Common myeloid progenitor, CD34-positive (primary cell): ENCODE results near the gene HMGCR.

Source experiments
- CTCF ChIA-PET: fragments of 350-600 bp; sonication (Branson Sonifier 250); formaldehyde crosslinking; loops from one replicate; lab custom pipeline; 2021; ENCODE audit warnings: antibody characterized with exemption; lab: Charles Lee
- POLR2A ChIA-PET: fragments of 350-600 bp; sonication (Branson Sonifier 250); formaldehyde crosslinking; loops from one replicate; lab custom pipeline; 2021; ENCODE audit warnings: antibody characterized with exemption; lab: Charles Lee
- DNase-seq, 3 donors: peaks; one replicate each; pipeline versions ENCODE4 v3.0.0 to v3.0.0-alpha.2; 2013
- H3K27ac ChIP-seq, 2 experiments: 1 replicate in 1 of 2; 2 replicates in 1 of 2; pipeline ENCODE4 v1.7.0; 2013; ENCODE audit warnings: inconsistent platforms in 2 of 2, low read length in 2 of 2, mild to moderate bottlenecking in 2 of 2, low read depth in 1 of 2, moderate library complexity in 1 of 2; ENCODE audit not compliant: severe bottlenecking in 2 of 2, insufficient read depth in 1 of 2, poor library complexity in 1 of 2
- H3K27me3 ChIP-seq, 5 experiments: replicated peaks in 2 of 5; 1 replicate in 3 of 5; 2 replicates in 2 of 5; pipeline versions ENCODE4 v1.6.1 to v1.7.0; 2013; ENCODE audit warnings: low read length in 4 of 5, mild to moderate bottlenecking in 2 of 5, moderate library complexity in 2 of 5, inconsistent platforms in 1 of 5; ENCODE audit not compliant: insufficient read depth in 5 of 5, control insufficient read depth in 4 of 5
- H3K36me3 ChIP-seq, 4 experiments: 1 replicate in 2 of 4; 2 replicates in 2 of 4; pipeline versions ENCODE4 v1.6.1 to v1.7.0; 2013; ENCODE audit warnings: low read length in 3 of 4, control low read depth in 1 of 4, mild to moderate bottlenecking in 1 of 4; ENCODE audit not compliant: control insufficient read depth in 4 of 4, insufficient read depth in 4 of 4
- H3K4me1 ChIP-seq, 4 experiments: 1 replicate in 3 of 4; 2 replicates in 1 of 4; pipeline versions ENCODE4 v1.6.1 to v1.7.1; 2013; ENCODE audit warnings: low read length in 3 of 4, mild to moderate bottlenecking in 3 of 4, control low read depth in 1 of 4, inconsistent platforms in 1 of 4, moderate library complexity in 1 of 4; ENCODE audit not compliant: control insufficient read depth in 4 of 4, insufficient read depth in 4 of 4; ENCODE audit errors: control extremely low read depth in 1 of 4
- H3K4me3 ChIP-seq, 7 experiments: 1 replicate in 4 of 7; 2 replicates in 3 of 7; pipeline versions ENCODE4 v1.5.1 to v1.7.0; 2013; ENCODE audit warnings: mild to moderate bottlenecking in 7 of 7, low read length in 6 of 7, moderate library complexity in 6 of 7, inconsistent platforms in 2 of 7, low read depth in 2 of 7, control low read depth in 1 of 7; ENCODE audit not compliant: insufficient read depth in 4 of 7, control insufficient read depth in 1 of 7; ENCODE audit errors: extremely low read depth in 1 of 7
- H3K9me3 ChIP-seq, 5 experiments: 1 replicate in 4 of 5; 2 replicates in 1 of 5; pipeline versions ENCODE4 v1.6.1 to v1.7.1; 2013; ENCODE audit warnings: low read length in 4 of 5, mild to moderate bottlenecking in 2 of 5, inconsistent platforms in 1 of 5, low read depth in 1 of 5, moderate library complexity in 1 of 5; ENCODE audit not compliant: control insufficient read depth in 4 of 5, insufficient read depth in 2 of 5; ENCODE audit errors: control extremely low read depth in 1 of 5
- WGBS: methylation state at CpG from one replicate; pipeline ENCODE4 v1.1.5; 2013; ENCODE audit not compliant: insufficient coverage; 5-methylcytosine and 5-hydroxymethylcytosine counted together

HMGCR gene

DNA sequence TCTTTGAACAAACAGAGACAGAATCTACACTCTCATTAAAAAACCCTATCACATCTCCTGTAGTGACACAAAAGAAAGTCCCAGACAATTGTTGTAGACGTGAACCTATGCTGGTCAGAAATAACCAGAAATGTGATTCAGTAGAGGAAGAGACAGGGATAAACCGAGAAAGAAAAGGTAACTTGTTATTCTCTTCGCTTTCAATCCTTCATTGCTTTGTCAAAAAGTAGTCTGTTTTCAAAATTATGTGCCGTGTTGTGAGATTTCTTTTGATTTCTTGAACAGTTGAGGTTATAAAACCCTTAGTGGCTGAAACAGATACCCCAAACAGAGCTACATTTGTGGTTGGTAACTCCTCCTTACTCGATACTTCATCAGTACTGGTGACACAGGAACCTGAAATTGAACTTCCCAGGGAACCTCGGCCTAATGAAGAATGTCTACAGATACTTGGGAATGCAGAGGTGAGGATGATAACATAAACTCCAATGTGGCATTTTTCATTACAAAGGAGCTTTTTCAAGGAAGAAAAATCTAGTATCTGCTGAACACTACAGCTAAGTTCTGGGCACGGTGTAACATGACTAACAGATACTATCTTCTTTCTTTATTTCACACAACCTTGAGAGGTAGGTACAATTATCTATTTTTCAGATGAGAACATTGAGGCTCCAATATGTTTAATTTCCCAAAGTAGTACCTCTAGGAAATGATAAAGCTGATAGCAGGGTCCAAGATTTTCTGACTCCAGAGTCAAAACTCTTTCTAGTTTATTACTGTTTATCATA is 14.3 kb downstream of the HMGCR start:
- no peak for DNase-seq
- WGBS: 100% methylated on average over 4 of the region's 7 CpGs
- ChIA-PET POLR2A (no interaction called here), CTCF (interaction anchor here (1.0 kb wide), 1 partner anchor 9 kb away, joined by 3 read pairs; no protein-coding TSS in a partner anchor)
- Histone ChIP-seq H3K27me3 (no peaks in the 10 kb centered on the region), H3K4me1 (no peaks in the 10 kb centered on the region), H3K36me3 (peaks cover 19 to 83% (median 60%) of the 10 kb centered on the region in 4 experiments), H3K27ac (no peak overlapping the region), H3K4me3 (no peak overlapping the region), H3K9me3 (no peaks in the 10 kb centered on the region)

DNA sequence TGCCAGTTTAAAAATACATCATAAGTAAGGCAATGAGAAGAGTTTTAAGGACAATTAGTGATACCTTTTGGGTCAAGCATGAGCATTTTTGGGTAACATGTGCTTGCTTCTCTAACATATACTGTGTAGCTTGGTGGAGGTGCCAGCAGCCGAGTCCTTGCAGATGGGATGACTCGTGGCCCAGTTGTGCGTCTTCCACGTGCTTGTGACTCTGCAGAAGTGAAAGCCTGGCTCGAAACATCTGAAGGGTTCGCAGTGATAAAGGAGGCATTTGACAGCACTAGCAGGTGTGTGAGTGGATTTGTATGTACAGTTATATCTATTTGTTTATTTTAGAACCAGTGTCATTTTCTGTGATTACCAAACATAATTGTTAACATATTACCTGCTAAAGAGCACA is 18.2 kb downstream of the HMGCR start:
- POLR2A ChIA-PET: no interaction called here
- CTCF ChIA-PET: no interaction called here

DNA sequence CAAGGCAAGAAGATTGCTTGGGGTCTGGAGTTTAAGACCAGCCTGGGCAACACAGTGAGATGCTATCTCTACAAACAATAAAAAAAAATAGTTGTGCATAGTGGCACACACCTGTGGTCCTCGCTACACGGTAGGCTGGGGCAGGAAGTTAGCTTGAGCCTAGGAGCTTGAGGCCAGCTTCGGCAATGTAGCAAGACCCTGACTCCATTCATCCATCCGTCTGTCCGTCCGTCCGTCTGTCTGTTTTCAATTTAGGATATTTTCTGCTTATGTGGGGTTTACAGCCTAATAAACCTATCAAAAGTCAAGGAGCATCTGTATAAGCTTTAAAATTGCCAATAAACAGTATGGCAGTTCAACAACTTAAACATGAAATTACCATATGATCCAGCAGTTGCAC is 19.7 kb downstream of the HMGCR start:
- Histone ChIP-seq H3K27ac (no peak overlapping the region), H3K4me3 (no peak overlapping the region), H3K4me1 (no peaks in the 10 kb centered on the region), H3K27me3 (no peaks in the 10 kb centered on the region), H3K9me3 (no peaks in the 10 kb centered on the region), H3K36me3 (peaks cover 34 to 94% (median 64%) of the 10 kb centered on the region in 4 experiments)
- no peak for DNase-seq
- 100% methylated on average over 2 of the region's 7 CpGs for WGBS
- ChIA-PET POLR2A (interaction anchor here (0.6 kb wide), 1 partner anchor 9 kb away, joined by 3 read pairs; no protein-coding TSS in a partner anchor), CTCF (no interaction called here)

More for the DNA sequence above, 18.2 kb downstream of the HMGCR start:
- H3K27ac ChIP-seq: no peak overlapping the region
- no peak overlapping the region for H3K4me3 ChIP-seq
- no peaks in the 10 kb centered on the region for H3K4me1 ChIP-seq
- peaks cover 37 to 96% (median 64%) of the 10 kb centered on the region in 4 experiments for H3K36me3 ChIP-seq
- DNase-seq: no peak
- WGBS: 94% methylated on average over 5 of the region's 6 CpGs
- H3K9me3 ChIP-seq: no peaks in the 10 kb centered on the region
- H3K27me3 ChIP-seq: no peaks in the 10 kb centered on the region

DNA sequence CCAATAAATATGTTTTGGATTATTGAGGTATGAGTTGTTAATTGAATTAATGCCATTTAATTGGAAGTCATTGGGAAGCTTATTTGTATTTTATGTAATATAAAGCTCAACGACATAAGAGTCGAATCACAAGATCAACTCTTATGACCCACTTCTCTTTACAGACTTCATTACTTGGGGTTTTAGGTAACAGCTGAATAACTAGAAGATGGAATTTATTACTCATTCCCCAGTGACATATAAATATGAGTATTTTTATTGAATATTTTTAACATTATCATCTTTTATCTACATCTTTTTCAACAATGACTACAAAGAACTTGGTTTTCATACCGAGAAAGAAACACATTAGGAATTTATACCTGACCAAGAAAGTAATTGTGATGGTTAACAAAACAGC is 21.1 kb downstream of the HMGCR start:
- DNase-seq: no peak

DNA sequence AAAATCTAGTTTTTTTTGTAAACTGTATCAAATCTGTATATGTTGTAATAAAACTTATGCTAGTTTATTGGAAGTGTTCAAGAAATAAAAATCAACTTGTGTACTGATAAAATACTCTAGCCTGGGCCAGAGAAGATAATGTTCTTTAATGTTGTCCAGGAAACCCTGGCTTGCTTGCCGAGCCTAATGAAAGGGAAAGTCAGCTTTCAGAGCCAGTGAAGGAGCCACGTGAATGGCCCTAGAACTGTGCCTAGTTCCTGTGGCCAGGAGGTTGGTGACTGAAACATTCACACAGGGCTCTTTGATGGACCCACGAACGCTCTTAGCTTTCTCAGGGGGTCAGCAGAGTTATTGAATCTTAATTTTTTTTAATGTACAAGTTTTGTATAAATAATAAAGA is 24.3 kb downstream of the HMGCR start:
- whole genome bisulfite sequencing: 100% methylated on average over 2 of the region's 4 CpGs
- H3K4me3 ChIP-seq: no peak overlapping the region
- peaks cover 22 to 73% (median 48%) of the 10 kb centered on the region in 4 experiments for H3K36me3 ChIP-seq
- ChIA-PET POLR2A (no interaction called here), CTCF (no interaction called here)
- H3K27ac ChIP-seq: no peak overlapping the region
- H3K27me3 ChIP-seq: no peaks in the 10 kb centered on the region
- no peak for DNase-seq
- no peaks in the 10 kb centered on the region for H3K9me3 ChIP-seq
- no peaks in the 10 kb centered on the region for H3K4me1 ChIP-seq

More for the DNA sequence above, 21.1 kb downstream of the HMGCR start:
- Histone ChIP-seq H3K4me1 (no peaks in the 10 kb centered on the region), H3K27me3 (no peaks in the 10 kb centered on the region), H3K27ac (no peak overlapping the region), H3K4me3 (no peak overlapping the region), H3K9me3 (no peaks in the 10 kb centered on the region), H3K36me3 (peaks cover 30 to 92% (median 65%) of the 10 kb centered on the region in 4 experiments)
- ChIA-PET CTCF (no interaction called here), POLR2A (no interaction called here)
- WGBS: no CpG with 5 or more reads among the region's 3 CpGs

DNA sequence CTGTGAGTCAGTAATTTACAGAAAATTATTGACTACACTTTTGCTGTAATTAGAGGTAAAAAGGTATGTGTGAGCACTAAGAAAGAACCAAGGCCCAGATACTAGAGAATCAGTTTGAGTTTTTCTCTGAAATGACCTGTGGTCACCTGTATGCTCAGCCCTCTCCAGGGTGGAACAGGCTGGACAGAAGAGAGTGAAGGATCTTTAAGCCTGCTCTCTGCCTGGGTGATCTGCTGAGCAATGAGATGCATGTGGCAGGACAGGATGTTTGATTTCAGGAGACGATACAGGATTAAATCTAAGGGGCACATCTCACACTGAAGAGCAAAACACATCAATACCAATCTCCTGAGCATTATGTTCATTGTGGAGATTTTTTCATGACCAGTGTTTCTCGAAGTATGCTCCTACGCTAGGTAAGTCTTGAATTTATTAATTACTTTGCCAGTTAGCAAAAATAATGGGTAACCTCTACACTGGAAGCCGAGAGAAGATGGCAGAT is 25.5 kb downstream of the HMGCR start:
- DNase-seq: no peak
- ChIA-PET CTCF (interaction anchor here (1.7 kb wide), 1 partner anchor 18 kb away, joined by 3 read pairs; no protein-coding TSS in a partner anchor), POLR2A (no interaction called here)
- Histone ChIP-seq H3K4me1 (no peaks in the 10 kb centered on the region), H3K4me3 (no peak overlapping the region), H3K36me3 (peaks cover 13 to 60% (median 37%) of the 10 kb centered on the region in 4 experiments), H3K9me3 (no peaks in the 10 kb centered on the region), H3K27me3 (no peaks in the 10 kb centered on the region), H3K27ac (no peak overlapping the region)
- 93% methylated on average over 3 of the region's 4 CpGs for WGBS

DNA sequence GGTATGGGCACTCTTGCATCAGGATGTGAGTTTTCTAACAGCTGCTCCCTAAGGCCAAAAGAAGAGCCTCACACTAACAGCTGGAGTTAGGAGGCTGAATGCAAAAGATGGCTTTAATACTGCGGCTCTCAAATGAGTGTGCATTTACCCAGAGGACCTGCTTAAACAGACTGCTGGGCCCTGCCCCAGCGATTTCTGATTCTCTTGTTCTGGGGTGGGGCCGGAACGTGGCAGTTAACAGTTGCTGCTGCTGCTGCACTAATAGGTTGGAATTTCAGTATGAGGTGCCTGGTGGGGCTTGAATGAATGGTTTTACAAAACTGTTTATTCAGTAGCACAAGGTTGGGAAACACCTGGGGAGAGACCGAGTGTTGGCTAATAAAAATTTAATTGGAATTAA is 26.1 kb downstream of the HMGCR start:
- no peak for DNase-seq
- POLR2A ChIA-PET: no interaction called here
- H3K4me1 ChIP-seq: no peaks in the 10 kb centered on the region
- 98% methylated on average over 5 of the region's 5 CpGs for WGBS
- H3K4me3 ChIP-seq: no peak overlapping the region
- H3K27me3 ChIP-seq: no peaks in the 10 kb centered on the region
- H3K36me3 ChIP-seq: peaks cover 12 to 55% (median 32%) of the 10 kb centered on the region in 4 experiments
- CTCF ChIA-PET: interaction anchor here (0.9 to 1.7 kb wide), 2 partner anchors 19 to 23 kb away, joined by 3 read pairs; no protein-coding TSS in a partner anchor
- H3K9me3 ChIP-seq: no peaks in the 10 kb centered on the region
- H3K27ac ChIP-seq: no peak overlapping the region
